NCI-H524 (cell line): ENCODE results near the gene TTC3.

Experiments used
- DNase-seq, 2 experiments: peaks; one replicate each; lab custom pipeline; 2025; lab: John Stamatoyannopoulos, UW

The TTC3 gene

GRCh38 chr21:37223804-37224345, 150.8 kb downstream of the TTC3 start:
- no peak for DNase-seq

- DNase-seq, result no peak
Measured at GRCh38 chr21:37224861-37225839, 152.1 kb downstream of the TTC3 start.

- DNase-seq, result no peak
Measured at GRCh38 chr21:37226041-37226920, 153.2 kb downstream of the TTC3 start.

- DNase-seq, result no peak
Measured at GRCh38 chr21:37227071-37228002, 154.3 kb downstream of the TTC3 start.

GRCh38 chr21:37228003-37228400, 154.9 kb downstream of the TTC3 start:
- DNase-seq, result no peak

GRCh38 chr21:37230632-37231248, 157.7 kb downstream of the TTC3 start:
- no peak for DNase-seq

DNA sequence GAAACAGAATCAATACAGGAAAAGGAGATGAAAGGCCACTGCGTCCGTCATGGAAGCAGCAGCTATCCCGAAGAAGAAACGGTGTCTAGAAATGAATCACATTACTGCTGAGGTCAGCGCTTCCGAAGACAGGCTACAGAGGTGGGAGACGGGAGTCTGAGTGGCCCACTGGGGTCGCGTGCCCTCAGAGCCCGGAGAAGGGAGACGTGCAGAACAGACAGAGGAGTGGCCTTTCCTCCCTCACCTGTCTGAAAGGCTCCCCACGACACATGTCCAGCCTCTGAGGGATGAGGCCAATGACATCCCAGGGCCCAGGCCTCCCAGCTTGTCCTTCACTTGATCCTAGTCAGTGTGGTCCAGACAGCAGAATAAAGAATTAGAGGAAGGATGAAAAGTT, 158.2 kb downstream of the TTC3 start:
- no peak for DNase-seq

GRCh38 chr21:37231671-37232070, 158.6 kb downstream of the TTC3 start:
- DNase-seq, result no peak

- no peak for DNase-seq
Measured at GRCh38 chr21:37232274-37233018, 159.4 kb downstream of the TTC3 start.

DNA sequence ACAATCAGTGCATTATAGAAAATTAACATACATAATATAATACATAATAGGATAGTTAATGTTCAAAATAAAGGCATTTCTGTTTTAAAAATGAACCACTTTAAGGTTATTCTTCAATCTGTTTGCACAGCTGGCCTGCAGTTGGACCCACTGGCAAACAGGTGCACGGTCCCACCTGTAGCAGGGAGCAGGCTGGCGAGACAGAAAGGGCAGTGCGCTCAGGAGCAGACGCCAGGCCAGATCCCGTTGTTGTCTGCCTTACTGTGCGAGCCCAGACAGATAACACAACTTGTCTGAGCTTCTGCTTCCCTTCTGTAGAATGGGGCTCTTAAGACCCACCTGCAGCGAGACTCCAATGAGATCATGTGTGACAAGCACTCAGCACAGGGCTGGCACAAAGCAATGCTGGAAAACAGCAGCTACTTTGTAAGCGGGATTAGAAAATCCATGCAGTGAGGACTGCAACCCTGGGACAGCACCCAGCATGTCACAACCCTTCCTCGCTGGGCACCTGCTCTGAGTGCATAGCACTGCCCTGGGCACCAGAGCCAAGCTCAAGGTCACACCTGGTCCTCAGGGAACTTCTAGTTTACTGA, 160.6 kb downstream of the TTC3 start:
- DNase-seq, result no peak

DNA sequence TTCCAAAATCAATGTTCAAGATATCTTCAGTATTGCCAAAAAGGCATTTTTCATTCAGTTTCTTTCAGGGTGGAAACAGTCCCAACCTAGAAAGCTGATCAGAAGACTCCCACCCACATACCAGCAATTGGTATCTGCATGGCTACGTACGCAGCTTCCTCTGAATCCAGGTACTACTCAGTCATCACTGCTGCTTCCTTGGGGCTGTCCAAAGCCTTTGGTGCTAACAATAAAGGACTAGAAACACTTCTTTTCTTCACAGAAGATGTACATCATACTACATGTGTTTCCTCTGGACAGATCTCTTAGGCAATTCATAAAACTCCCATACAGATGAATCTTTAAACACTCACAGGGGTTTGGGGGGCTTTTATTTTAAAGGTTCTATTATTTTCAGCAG, 164.3 kb downstream of the TTC3 start:
- DNase-seq, result no peak

GRCh38 chr21:37237764-37238163, 164.7 kb downstream of the TTC3 start:
- no peak for DNase-seq

DNA sequence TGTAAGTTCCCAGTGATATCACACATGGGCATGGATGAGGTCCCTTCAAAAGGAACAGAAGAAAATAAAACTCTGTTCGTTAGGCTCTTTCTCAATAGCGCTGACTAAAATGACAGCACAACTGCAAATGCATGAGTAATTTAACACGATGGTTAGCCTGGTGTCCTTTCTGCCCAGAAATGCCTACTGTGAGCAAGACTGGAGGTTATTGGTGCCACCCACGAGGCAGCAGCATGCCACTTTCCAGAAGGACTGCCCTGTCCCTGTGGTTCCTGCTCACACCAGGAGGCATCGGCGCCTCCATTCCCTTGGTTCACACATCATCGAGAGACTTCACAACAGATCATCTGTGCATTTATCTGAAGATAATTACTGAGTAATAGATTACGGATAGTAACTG, 167.9 kb downstream of the TTC3 start:
- DNase-seq, result no peak

DNA sequence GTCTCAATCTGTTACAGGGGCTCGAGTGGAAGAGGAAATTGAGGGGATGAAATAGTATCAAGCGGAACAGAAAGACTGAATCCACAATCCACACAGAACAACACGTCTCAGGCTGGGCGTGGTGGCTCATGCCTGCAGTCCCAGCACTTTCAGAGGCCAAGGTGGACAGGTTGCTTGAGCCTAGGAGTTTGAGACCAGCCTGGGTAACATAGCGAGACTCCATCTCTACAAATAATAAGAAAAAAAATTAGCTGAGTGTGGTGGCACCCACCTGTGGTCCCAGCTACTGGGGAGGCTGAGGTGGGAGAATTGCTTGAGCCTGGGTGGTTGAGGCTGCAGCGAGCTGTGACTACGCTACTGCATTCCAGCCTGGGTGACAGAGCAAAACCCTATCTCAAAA, 168.4 kb downstream of the TTC3 start:
- no peak for DNase-seq

DNA sequence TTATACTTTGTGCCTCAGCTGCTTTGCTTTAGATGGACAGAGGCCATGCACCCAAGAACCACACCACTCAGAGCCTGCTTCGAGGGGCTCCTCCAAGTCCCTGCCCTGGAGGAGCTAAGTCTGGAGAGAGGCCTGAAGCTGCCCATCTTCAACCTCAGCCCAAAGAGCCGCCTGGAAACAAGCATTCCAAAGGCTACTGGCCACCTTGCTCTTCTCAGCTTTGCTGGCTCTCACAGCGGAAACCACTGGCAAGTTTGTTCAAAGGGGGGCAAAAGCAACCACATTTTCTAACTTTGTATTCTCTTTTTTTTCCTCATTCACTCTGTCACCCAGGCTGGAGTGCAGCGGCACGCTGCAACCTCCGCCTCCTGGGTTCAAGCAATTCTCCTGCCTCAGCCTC, 170.9 kb downstream of the TTC3 start:
- no peak for DNase-seq

GRCh38 chr21:37244501-37245095, 171.5 kb downstream of the TTC3 start:
- no peak for DNase-seq

DNA sequence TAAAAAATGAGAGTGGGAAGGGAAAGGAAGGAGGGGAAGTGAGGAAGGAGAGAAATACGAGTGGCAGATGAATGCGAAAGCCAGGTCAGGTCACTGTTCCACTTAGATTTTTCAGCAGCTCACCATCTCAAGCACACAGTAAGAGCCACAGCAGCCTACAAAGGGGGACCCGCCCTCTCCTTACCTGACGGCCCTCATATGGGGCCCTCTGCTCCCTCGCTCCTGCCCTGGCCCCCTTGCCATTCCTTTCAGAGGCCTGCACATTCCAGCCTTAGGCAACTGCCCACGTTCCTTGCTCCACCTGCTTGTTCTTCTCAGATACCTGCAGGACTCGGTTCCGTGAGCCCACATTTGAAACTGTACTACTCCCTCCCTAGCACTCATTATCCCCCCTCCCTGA, 172.1 kb downstream of the TTC3 start:
- DNase-seq, result no peak

DNA sequence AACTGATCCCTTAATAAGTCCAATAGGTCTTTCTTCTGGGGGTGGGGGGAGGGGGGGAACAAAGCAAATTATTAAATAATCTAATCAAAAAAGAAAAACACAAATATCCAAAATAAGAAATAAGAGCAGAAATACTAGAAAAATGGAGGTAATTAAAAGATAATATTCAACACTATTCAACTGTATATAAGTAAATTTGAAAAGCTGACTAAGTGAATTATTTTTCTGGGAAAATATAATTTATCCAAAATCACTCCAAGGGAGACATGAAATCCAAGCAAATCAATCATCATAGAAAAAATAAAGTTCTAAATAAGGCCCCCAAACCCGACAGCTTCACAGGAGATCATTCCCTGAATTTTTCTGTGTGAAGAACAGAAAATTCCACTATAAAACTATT, 175.2 kb downstream of the TTC3 start:
- no peak for DNase-seq

DNA sequence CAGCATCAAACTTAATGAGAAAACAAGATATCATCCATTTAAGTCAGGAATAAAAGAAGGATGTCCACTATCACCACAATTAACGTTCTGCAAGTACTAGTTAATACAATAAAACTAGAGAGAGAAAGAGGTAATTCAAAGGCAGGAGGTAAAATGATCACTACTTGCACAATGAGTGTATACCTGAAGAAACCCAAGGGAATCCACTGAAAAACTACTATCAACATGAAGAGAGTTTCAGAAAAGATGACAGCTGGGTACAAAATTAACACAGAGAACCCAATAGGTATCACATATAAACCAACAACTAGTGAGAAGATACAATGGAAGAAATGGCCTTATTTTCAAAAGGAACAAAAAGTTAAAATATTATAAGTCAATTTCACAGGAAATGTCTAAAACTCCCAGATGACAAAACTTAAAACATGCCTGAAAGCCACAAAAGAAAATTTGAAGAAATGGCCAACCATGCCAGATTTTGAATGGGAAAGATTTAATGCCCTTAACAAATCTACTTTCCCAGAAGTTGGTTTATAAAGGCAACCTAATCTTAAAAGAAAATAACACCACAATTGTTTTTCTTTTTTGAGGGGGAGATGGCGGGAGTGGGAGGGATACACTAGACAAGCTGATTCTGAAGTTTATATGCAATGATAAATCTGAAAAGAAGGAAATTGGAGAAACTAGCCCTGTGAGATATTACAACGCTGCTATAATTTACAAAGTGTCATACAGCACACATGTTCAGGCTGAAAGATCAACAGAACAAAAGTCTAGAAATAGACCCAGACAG, 176.3 kb downstream of the TTC3 start:
- DNase-seq, result no peak
